ENCODE measurements around the gene KLHL34.

GRCh38 chrX:21678048-21678612 lies 20.0 kb upstream of the KLHL34 start:
- TF ChIP-seq POLR2A (IDR thresholded peaks at IDR 0.05), result no peak
- TF ChIP-seq CTCF (IDR thresholded peaks at IDR 0.05), result no peak
